HepG2 (cell line): Measurements from ENCODE around the gene INPP5K. TPM values are rescaled to one million over a fixed set of nuclear protein-coding genes. Genes with fewer than 3 reads are reported as not detected.

Experiments used
- BRF2 ChIP-seq: sonication (generic); formaldehyde crosslinking; IDR thresholded peaks from 2 replicates; pipeline ENCODE4 v1.8.1; 2022; ENCODE audit warnings: mild to moderate bottlenecking, missing genetic modification reagents
- FOXA3 ChIP-seq: IDR thresholded peaks from 2 replicates; pipeline ENCODE4 v1.6.1; 2016; ENCODE audit warnings: missing genetic modification reagents, missing compliant biosample characterization
- HCFC1 ChIP-seq: fragments of 150-350 bp; IDR thresholded peaks from 2 replicates; pipeline ENCODE4 v1.6.1; 2014; ENCODE audit warnings: low read depth, low read length
- HMGXB4 ChIP-seq, 2 experiments: sonication (generic) in 1 of 2; formaldehyde crosslinking in 1 of 2; IDR thresholded peaks; 2 replicates each; pipeline versions ENCODE4 v1.4.0 to v1.6.1; 2018 to 2020; ENCODE audit warnings: missing genetic modification reagents in 2 of 2, borderline replicate concordance in 1 of 2, low read depth in 1 of 2, mild to moderate bottlenecking in 1 of 2, missing biosample characterization in 1 of 2
- HNRNPLL ChIP-seq: fragments of 200-400 bp; formaldehyde crosslinking; IDR thresholded peaks from 2 replicates; pipeline ENCODE4 v1.6.1; 2017; ENCODE audit warnings: mild to moderate bottlenecking, low read depth, low read length; ENCODE audit not compliant: poor library complexity, severe bottlenecking
- HOXD1 ChIP-seq: sonication (generic); formaldehyde crosslinking; IDR thresholded peaks from 2 replicates; pipeline ENCODE4 v1.5.0; 2020; ENCODE audit warnings: missing genetic modification reagents
- JDP2 ChIP-seq: sonication (generic); formaldehyde crosslinking; IDR thresholded peaks from 2 replicates; pipeline ENCODE4 v1.8.1; 2022; ENCODE audit warnings: missing genetic modification reagents, borderline replicate concordance
- KDM2A ChIP-seq: sonication (generic); formaldehyde crosslinking; IDR thresholded peaks from 2 replicates; pipeline ENCODE4 v1.4.0; 2020; ENCODE audit warnings: low read depth, missing genetic modification reagents, borderline replicate concordance
- NFKB2 ChIP-seq: sonication (generic); formaldehyde crosslinking; IDR thresholded peaks from 2 replicates; pipeline ENCODE4 v1.4.0; 2020; ENCODE audit warnings: missing genetic modification reagents, borderline replicate concordance
- NFRKB ChIP-seq: fragments of 450-650 bp; IDR thresholded peaks from 2 replicates; pipeline ENCODE4 v1.6.1; 2017
- REPIN1 ChIP-seq: sonication (generic); formaldehyde crosslinking; IDR thresholded peaks from 2 replicates; pipeline ENCODE4 v1.8.0; 2022; ENCODE audit warnings: missing genetic modification reagents, low read depth, mild to moderate bottlenecking, borderline replicate concordance
- RXRA ChIP-seq: sonication (generic); formaldehyde crosslinking; IDR thresholded peaks from 2 replicates; pipeline ENCODE4 v1.5.1; 2020; ENCODE audit warnings: missing genetic modification reagents
- SIN3B ChIP-seq: fragments of 150-350 bp; IDR thresholded peaks from 2 replicates; pipeline ENCODE4 v1.6.1; 2014; ENCODE audit warnings: low read length
- SMARCC2 ChIP-seq: fragments of 450-650 bp; IDR thresholded peaks from 2 replicates; pipeline ENCODE4 v1.6.1; 2017; ENCODE audit warnings: antibody characterized with exemption, mild to moderate bottlenecking
- TAF1 ChIP-seq: sonication (generic); formaldehyde crosslinking; IDR thresholded peaks from 2 replicates; pipeline ENCODE4 v1.4.0; 2020; ENCODE audit warnings: missing genetic modification reagents
- TFDP2 ChIP-seq: sonication (generic); formaldehyde crosslinking; IDR thresholded peaks from 2 replicates; pipeline ENCODE4 v1.4.0; 2020; ENCODE audit warnings: missing genetic modification reagents
- THRA ChIP-seq: sonication (generic); formaldehyde crosslinking; IDR thresholded peaks from 2 replicates; pipeline ENCODE4 v1.4.0; 2020; ENCODE audit warnings: missing genetic modification reagents, borderline replicate concordance
- YEATS2 ChIP-seq: sonication (generic); formaldehyde crosslinking; IDR thresholded peaks from 2 replicates; pipeline ENCODE4 v1.4.0; 2020; ENCODE audit warnings: missing genetic modification reagents, borderline replicate concordance
- ZBTB2 ChIP-seq: sonication (generic); formaldehyde crosslinking; IDR thresholded peaks from 2 replicates; pipeline ENCODE4 v1.8.0; 2022; ENCODE audit warnings: low read depth, missing genetic modification reagents
- ZFP82 ChIP-seq: sonication (generic); formaldehyde crosslinking; IDR thresholded peaks from 2 replicates; pipeline ENCODE4 v1.5.1; 2020; ENCODE audit warnings: mild to moderate bottlenecking, missing genetic modification reagents, borderline replicate concordance
- ZNF552 ChIP-seq: sonication (generic); formaldehyde crosslinking; IDR thresholded peaks from 2 replicates; pipeline ENCODE4 v1.9.0; 2022; ENCODE audit warnings: missing genetic modification reagents, mild to moderate bottlenecking, borderline replicate concordance
- polyA plus RNA-seq, 8 experiments: library from polyadenylated mRNA; depleted of rRNA in 3 of 8; stranded (reverse) in 7 of 8; unstranded in 1 of 8; fragments of >200 nt; fragmentation: Illumina TruSeq in 4 of 8; extraction: Trizol in 4 of 8; gene quantifications; 2 replicates each; pipeline versions ENCODE4 v1.2.1 to v1.2.3, GENCODE V29; 2011 to 2016; ENCODE audit warnings: low read depth in 4 of 8, missing spikeins in 1 of 8, mixed read lengths in 1 of 8; ENCODE audit not compliant: insufficient read depth in 1 of 8
- total RNA-seq, 5 experiments: library from RNA; depleted of rRNA; stranded (reverse); fragments of >200 nt; fragmentation: Illumina TruSeq; extraction: Trizol; gene quantifications; 2 replicates each; pipeline ENCODE4 v1.2.3, GENCODE V29; 2016; ENCODE audit warnings: low read depth in 1 of 5

The INPP5K gene
- total and polyA plus RNA-seq, 2 of the 13 experiments (the other 11 are each of a cell fraction or from before 2014, with no cell fraction given), result 4.8 to 9.6 TPM

- TF ChIP-seq TFDP2 (CRISPR knock-in tag) (peak; percentile 90), NFKB2 (0 out of 2 replicates have a peak, but pooled peaks have one; percentile 32), SMARCC2 (no peak), HMGXB4 (CRISPR knock-in tag; IDR thresholded peaks at IDR 0.05; ENCODE audit: borderline replicate concordance in 1 of 2, low read depth in 1 of 2) (peak in 1 of 2 experiments; percentile 66; a peak in 2 of 4 replicates), ZNF552 (CRISPR knock-in tag) (0 out of 2 replicates have a peak, but pooled peaks have one; percentile 7), RXRA (CRISPR knock-in tag) (peak; percentile 15; the same call in 1 of the 2 replicates), REPIN1 (CRISPR knock-in tag) (0 out of 2 replicates have a peak, but pooled peaks have one; percentile 29), FOXA3 (CRISPR knock-in tag) (peak; percentile 38), JDP2 (CRISPR knock-in tag) (no peak), HCFC1 (peak; percentile 45; the same call in 1 of the 2 replicates), KDM2A (CRISPR knock-in tag) (peak; percentile 99), THRA (CRISPR knock-in tag) (0 out of 2 replicates have a peak, but pooled peaks have one; percentile 10), HNRNPLL (peak; percentile 95), HOXD1 (peak; percentile 38; the same call in 1 of the 2 replicates), BRF2 (CRISPR knock-in tag) (0 out of 2 replicates have a peak, but pooled peaks have one; percentile 19), YEATS2 (CRISPR knock-in tag) (peak; percentile 92), ZFP82 (CRISPR knock-in tag) (0 out of 2 replicates have a peak, but pooled peaks have one; percentile 58), TAF1 (CRISPR knock-in tag) (peak; percentile 77; the same call in 1 of the 2 replicates), ZBTB2 (CRISPR knock-in tag) (peak; percentile 87), NFRKB (no peak), SIN3B (peak; percentile 22)
Observed at GRCh38 chr17:1516388-1517161, at the start of gene INPP5K (continued).
